IPS-18a (cell line): ENCODE results near the gene ATF6.

ENCODE experiments used
- H3K27ac ChIP-seq: one replicate; pipeline ENCODE4 v1.5.1; 2013; ENCODE audit warnings: low read length
- H3K27me3 ChIP-seq: one replicate; pipeline ENCODE4 v1.6.1; 2013; ENCODE audit warnings: mild to moderate bottlenecking, low read length; ENCODE audit not compliant: control insufficient read depth, insufficient read depth
- H3K36me3 ChIP-seq: one replicate; pipeline ENCODE4 v1.6.1; 2013; ENCODE audit warnings: low read depth, low read length; ENCODE audit not compliant: control insufficient read depth
- H3K4me1 ChIP-seq: one replicate; pipeline ENCODE4 v1.6.1; 2013; ENCODE audit warnings: low read depth, low read length; ENCODE audit not compliant: control insufficient read depth
- H3K4me3 ChIP-seq: one replicate; pipeline ENCODE4 v1.5.1; 2013; ENCODE audit warnings: low read length
- H3K9ac ChIP-seq: one replicate; pipeline ENCODE4 v1.6.1; 2013; ENCODE audit warnings: mild to moderate bottlenecking, low read length, moderate library complexity
- H3K9me3 ChIP-seq: one replicate; pipeline ENCODE4 v1.6.1; 2013; ENCODE audit warnings: low read depth, low read length; ENCODE audit not compliant: control insufficient read depth

The ATF6 gene

DNA sequence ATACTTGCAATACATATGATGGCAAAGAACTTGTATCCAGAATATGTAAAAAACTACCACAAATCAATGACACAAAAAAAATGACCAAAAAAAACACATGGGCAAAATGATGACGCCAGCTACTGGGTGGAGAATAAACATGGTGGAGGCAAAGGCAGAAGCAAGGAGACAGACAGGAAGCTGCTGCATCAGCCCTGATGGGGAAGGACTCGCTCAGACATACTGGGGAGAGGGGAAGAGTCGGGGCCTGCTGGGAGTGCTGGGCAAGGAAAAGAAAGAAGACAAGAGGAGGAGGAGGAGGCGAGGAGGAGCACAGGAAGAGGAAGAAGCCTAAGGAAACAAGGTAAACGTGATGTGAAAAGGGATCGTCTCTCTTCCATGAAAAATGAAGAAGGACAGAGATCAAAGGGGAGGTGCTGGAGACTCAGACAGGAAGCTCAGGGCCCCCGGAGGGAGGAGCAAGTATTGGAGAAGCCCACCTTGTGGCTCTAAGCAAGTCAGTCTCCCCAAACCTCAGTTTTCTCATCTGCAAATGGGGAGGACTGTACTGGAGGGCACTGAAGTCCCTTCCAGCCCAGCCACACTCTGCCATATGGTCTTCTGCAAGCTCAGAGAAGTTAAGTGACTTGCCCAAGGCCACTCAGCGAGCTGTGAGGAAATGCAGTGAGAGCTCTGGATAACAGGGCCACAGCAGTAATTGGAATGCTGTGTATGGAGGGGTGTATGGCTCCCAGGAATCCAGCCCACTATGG, 233.4 kb downstream of the ATF6 start:
- H3K36me3 ChIP-seq: no peaks in the 10 kb centered on the region
- no peaks in the 10 kb centered on the region for H3K9me3 ChIP-seq
- no peaks in the 10 kb centered on the region for H3K27me3 ChIP-seq
- no peak overlapping the region for H3K4me3 ChIP-seq
- H3K9ac ChIP-seq: no peak overlapping the region
- H3K27ac ChIP-seq: no peak overlapping the region
- H3K4me1 ChIP-seq: peaks cover 4% of the 10 kb centered on the region

DNA sequence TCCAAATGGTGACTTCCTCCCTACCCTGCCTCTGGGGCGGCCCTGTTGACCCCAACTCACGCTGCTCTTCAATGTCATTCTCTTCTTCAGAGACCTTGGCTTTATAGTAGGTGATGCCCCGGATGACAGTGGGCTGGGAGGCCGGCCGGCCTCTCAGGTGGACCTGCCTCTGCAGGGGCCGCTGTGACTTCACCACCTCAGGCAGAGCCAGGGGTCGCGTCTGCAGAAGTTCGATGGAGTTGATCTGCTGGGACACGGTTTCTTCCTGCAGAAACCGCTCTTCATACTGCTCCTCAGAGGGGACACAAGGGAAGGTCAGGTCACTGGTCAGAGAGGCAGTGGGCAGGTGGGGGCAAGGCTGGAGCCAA, 233.9 kb downstream of the ATF6 start:
- H3K9ac ChIP-seq: no peak overlapping the region
- H3K4me1 ChIP-seq: peaks cover 4% of the 10 kb centered on the region
- H3K27ac ChIP-seq: no peak overlapping the region
- H3K27me3 ChIP-seq: no peaks in the 10 kb centered on the region
- H3K9me3 ChIP-seq: no peaks in the 10 kb centered on the region
- H3K36me3 ChIP-seq: no peaks in the 10 kb centered on the region
- no peak overlapping the region for H3K4me3 ChIP-seq

DNA sequence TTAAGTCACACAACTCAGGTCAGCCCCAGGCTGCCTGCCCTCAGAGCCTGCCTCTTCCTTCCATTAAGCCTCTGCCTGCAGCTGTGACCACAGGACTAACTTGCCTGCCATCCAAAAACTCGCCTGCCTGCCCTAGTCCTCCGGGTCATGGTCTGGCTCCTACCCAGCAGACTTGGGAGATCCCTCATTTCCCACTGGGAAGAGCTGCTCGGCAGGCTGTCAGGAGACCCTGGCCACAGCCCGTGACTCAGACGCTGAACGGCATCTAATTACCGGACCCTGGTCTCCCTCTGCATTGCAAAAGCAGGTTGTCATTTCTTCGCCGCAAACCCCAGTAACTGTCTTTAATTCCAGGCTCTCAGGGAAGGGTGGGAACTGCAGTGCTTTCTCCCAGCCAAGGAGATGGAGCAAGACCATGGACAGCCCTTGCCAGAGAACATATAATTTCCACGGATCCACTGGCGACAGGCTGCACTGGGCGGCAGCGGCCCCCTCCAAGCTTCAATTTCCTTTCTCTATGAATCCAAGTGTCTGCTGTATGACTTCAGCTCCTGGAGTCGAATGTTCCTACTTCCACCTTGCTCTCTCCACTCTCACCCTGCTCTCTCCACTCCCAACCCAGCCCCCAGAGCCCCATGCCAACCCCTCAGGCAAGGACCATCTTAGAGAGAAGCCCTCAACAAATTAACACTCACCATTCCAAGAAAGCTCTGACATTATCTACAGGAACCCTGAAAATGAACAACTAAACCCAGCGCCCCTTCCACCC, 237.1 kb downstream of the ATF6 start:
- H3K4me1 ChIP-seq: peaks cover 4% of the 10 kb centered on the region
- no peak overlapping the region for H3K4me3 ChIP-seq
- H3K27ac ChIP-seq: no peak overlapping the region
- no peaks in the 10 kb centered on the region for H3K9me3 ChIP-seq
- no peak overlapping the region for H3K9ac ChIP-seq
- H3K27me3 ChIP-seq: no peaks in the 10 kb centered on the region
- H3K36me3 ChIP-seq: no peaks in the 10 kb centered on the region

DNA sequence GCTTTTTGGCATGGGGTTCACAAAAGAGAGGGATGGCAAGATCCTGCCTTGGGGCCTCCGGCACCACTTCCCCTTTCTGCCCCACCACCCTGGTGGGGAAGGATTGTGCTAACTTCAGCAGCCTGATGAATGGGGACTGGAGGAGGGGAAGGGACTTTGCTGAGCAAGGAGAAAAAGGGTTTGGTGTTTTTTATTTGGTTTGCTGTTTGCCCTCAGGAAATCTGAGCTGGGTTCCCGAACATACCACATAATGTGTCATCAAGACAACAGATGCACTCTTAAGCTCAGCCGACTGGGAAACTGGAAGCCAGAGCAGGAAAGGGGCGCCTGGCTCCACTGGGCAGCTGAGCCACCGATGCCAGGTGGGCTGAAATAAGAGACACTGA, 237.7 kb downstream of the ATF6 start:
- Histone ChIP-seq H3K36me3 (no peaks in the 10 kb centered on the region), H3K27me3 (no peaks in the 10 kb centered on the region), H3K4me1 (peaks cover 4% of the 10 kb centered on the region), H3K9ac (no peak overlapping the region), H3K9me3 (no peaks in the 10 kb centered on the region), H3K4me3 (no peak overlapping the region), H3K27ac (no peak overlapping the region)

DNA sequence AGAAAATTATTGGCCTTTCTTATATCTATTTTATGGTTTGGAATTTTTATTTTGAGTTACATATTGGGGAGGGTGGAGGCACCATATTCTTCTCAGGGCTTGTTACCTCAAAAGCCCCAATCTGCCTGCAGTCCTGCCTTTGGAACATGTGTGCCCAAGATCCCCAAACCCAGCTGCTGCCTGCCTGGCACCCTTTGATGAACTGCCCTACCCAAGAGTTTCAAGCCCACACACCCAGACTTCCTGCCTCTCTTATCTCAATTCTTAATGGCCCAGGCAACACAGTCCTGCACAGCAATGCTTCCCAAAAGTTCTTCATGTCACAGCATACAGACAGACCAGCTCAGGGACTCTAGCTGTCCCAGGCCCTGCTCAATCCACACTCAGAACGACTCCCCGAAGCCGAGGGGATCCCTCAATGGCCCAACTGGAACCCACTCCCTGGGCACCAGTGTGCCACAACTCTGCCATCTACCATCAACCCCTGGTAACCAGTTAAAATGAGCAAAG, 238.4 kb downstream of the ATF6 start:
- Histone ChIP-seq H3K36me3 (no peaks in the 10 kb centered on the region), H3K4me3 (no peak overlapping the region), H3K9me3 (no peaks in the 10 kb centered on the region), H3K9ac (no peak overlapping the region), H3K27ac (no peak overlapping the region), H3K27me3 (no peaks in the 10 kb centered on the region), H3K4me1 (peaks cover 4% of the 10 kb centered on the region)

DNA sequence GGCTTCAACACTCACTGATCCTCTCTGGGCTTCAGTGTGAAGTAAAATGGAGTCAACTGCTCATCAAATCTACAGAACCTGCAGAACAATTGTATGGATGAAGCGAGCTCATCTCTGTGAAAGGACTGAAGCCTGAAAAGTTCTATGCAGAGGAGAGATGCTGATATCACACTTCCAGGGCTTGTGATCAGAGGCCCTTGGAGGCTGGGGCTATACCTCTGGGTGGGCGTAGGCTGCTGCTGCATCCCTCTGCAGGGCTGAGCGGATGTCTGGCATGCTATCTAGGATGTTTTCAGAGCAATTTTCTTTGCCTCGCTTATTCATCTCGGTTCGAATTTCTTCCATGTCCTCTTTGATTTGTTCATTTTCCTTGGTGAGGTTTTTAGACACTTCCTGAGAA, 240.0 kb downstream of the ATF6 start:
- Histone ChIP-seq H3K4me3 (no peak overlapping the region), H3K27ac (no peak overlapping the region), H3K4me1 (peaks cover 4% of the 10 kb centered on the region), H3K36me3 (no peaks in the 10 kb centered on the region), H3K9ac (no peak overlapping the region), H3K27me3 (no peaks in the 10 kb centered on the region), H3K9me3 (no peaks in the 10 kb centered on the region)

DNA sequence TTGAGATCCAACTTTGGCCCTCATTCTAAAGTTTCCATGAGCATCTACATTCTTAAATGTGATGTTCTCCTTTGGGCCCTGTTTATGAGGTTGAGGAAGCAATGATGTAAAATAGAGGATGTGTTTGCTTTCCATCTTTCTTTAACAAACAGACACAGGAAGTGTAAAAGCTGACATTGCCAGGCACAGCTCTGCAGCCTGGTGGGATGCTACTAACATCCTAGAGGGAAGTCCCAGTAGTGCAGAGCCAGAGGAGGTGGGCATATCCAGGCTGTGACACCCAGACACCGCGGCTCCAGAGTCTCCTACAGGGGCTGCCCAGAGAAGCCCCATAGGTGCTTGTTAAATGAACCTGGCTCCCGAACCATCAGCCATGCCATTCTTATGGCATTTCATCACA, 241.3 kb downstream of the ATF6 start:
- peaks cover 4% of the 10 kb centered on the region for H3K4me1 ChIP-seq
- H3K9me3 ChIP-seq: no peaks in the 10 kb centered on the region
- no peaks in the 10 kb centered on the region for H3K27me3 ChIP-seq
- H3K27ac ChIP-seq: no peak overlapping the region
- H3K4me3 ChIP-seq: no peak overlapping the region
- no peak overlapping the region for H3K9ac ChIP-seq
- H3K36me3 ChIP-seq: no peaks in the 10 kb centered on the region

DNA sequence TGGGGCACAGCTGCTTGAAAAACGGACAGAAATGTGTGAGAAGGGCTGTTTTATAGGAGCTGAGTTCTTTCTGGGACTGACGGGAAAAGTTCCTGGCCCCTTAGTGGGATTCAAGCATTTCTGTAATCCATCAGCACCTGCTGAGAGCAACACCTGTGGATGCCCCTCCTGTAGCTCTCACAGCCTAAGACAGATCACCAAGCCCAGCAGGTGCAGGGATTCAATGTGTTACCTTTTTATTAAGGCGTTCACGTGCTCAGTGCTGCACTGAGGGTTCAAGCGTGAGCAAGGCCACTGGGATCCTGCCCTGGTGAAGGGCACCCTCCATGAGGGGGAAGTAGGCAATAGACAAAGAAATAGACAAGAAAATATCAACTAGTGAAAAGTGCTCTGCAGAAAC, 242.7 kb downstream of the ATF6 start:
- H3K9me3 ChIP-seq: no peaks in the 10 kb centered on the region
- no peak overlapping the region for H3K4me3 ChIP-seq
- no peaks in the 10 kb centered on the region for H3K36me3 ChIP-seq
- no peak overlapping the region for H3K27ac ChIP-seq
- H3K9ac ChIP-seq: no peak overlapping the region
- peaks cover 3% of the 10 kb centered on the region for H3K4me1 ChIP-seq
- no peaks in the 10 kb centered on the region for H3K27me3 ChIP-seq

DNA sequence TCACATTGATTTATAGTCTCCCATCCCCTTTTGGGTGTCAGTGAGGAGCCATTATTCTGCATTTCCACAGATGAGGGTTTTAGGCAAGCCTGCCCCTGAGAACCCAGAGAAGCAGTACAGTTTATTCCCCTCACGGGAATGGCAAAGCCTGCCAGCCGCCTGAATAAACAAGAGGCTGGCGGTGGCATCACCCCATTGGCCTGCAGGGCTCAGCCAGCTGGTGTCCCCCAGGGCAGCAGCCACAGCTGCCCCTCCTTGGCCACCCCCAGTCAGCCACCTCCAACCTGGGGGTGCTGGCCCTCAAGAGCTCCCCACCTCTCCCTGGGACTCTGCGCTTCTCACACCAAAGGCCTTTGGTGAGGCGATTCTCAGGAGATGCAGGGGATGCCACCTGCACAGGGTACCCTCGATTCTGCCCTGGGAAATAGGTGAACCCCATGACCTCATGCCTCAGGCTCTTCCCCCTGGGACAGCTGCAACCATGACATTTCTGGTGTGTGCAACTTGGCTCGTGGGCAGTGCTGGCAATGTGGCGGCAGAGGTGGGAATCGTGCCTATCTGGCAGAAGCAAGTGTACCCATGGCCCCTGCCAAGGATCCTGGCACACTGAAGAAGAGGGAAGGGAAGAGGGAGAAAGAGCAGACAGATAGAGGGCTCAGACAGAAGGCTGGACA, 243.5 kb downstream of the ATF6 start:
- Histone ChIP-seq H3K27me3 (no peaks in the 10 kb centered on the region), H3K36me3 (no peaks in the 10 kb centered on the region), H3K4me3 (no peak overlapping the region), H3K27ac (no peak overlapping the region), H3K9me3 (no peaks in the 10 kb centered on the region), H3K4me1 (no peaks in the 10 kb centered on the region), H3K9ac (no peak overlapping the region)

DNA sequence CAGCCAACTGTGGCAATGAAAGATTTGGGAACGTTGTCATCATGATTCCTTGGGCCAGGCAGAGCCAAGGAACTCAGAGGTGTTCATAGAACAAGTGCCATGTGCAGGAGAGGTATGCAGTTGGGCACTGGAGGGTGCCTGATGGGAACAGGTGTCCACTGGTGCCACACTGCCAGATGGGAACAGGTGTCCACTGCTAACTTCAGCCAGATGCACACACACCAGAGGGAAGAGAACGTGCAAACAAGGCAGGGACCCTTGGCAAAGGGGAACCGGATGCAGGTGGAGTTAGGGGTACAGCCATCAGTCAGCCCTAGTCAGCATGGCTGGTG, 244.0 kb downstream of the ATF6 start:
- Histone ChIP-seq H3K36me3 (no peaks in the 10 kb centered on the region), H3K27ac (no peak overlapping the region), H3K4me3 (no peak overlapping the region), H3K27me3 (no peaks in the 10 kb centered on the region), H3K9ac (no peak overlapping the region), H3K9me3 (no peaks in the 10 kb centered on the region), H3K4me1 (no peaks in the 10 kb centered on the region)

DNA sequence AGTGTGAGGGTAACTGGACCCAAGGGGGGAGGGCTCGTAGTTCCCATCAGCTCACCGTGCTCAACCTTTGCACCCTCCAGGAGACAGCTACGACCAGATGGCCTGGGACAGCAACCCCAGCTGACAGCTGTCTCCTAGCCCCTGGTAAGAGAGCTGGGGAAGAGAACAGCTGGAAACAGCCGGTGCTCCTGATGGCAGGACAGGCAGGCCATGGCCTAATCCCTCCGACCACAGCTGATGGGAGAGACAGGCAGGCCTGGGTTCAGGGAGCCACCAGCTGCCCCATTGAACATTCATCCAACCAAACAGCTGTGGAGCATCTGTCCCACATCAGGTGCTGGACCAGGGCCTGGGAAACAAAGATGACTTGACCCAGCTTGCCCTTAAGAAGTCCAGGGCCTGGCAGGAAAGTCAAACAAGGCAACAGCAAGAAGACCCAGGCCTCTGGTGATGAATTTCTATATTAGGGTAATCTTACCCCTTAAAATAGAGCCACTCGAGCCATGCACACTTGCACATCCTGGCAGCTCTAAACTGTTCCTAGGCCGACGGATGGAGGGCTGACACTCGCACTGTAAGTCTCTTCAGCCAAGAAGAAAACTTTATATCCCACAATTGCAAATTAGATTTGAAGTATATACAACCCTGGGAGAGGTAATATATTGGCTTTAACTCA, 245.4 kb downstream of the ATF6 start:
- Histone ChIP-seq H3K27me3 (no peaks in the 10 kb centered on the region), H3K4me3 (no peak overlapping the region), H3K27ac (no peak overlapping the region), H3K9me3 (no peaks in the 10 kb centered on the region), H3K9ac (no peak overlapping the region), H3K36me3 (no peaks in the 10 kb centered on the region), H3K4me1 (no peaks in the 10 kb centered on the region)
